GM21390 (cell line): Measurements from ENCODE around the gene S100Z.
"Not testable (repeated sequence)": the region's sequence is repeated elsewhere in the genome, so short reads cannot be mapped to it uniquely, and the experiment has no call there.

Source experiments
- ATAC-seq: cut with Tn5 transposase; IDR thresholded peaks from one replicate; pipeline ENCODE4 v1.9.1; 2021; ENCODE audit not compliant: unreplicated experiment

Gene S100Z

GRCh38 chr5:76849419-76850291 lies at the start of gene S100Z:
TSS of gene S100Z (plus strand) at chr5:76850014. CDS start at chr5:76875360, 25,346 bp downstream.
- ATAC-seq = no peak

GRCh38 chr5:76800579-76800978 lies 49.2 kb upstream of the S100Z start:
- ATAC-seq = no peak

- no peak for ATAC-seq
These were observed 48.5 kb upstream of the S100Z start for GRCh38 chr5:76801159-76801802.

GRCh38 chr5:76801803-76802195 lies 48.0 kb upstream of the S100Z start:
- no peak for ATAC-seq

- ATAC-seq = no peak
These were observed 45.5 kb upstream of the S100Z start for GRCh38 chr5:76804266-76804665.

- ATAC-seq = no peak
These were observed 43.9 kb upstream of the S100Z start for GRCh38 chr5:76805821-76806505.

GRCh38 chr5:76807296-76807695 lies 42.5 kb upstream of the S100Z start:
- ATAC-seq = no peak

GRCh38 chr5:76808141-76808691 lies 41.6 kb upstream of the S100Z start:
- no peak for ATAC-seq

GRCh38 chr5:76809141-76809540 lies 40.7 kb upstream of the S100Z start:
- ATAC-seq = no peak

- ATAC-seq = no peak
These were observed 39.6 kb upstream of the S100Z start for GRCh38 chr5:76810236-76810635.

GRCh38 chr5:76811214-76811613 lies 38.6 kb upstream of the S100Z start:
- ATAC-seq = no peak

GRCh38 chr5:76812209-76812608 lies 37.6 kb upstream of the S100Z start:
- not testable (repeated sequence) for ATAC-seq

GRCh38 chr5:76813982-76814562 lies 35.7 kb upstream of the S100Z start:
- no peak for ATAC-seq

GRCh38 chr5:76816110-76816831 lies 33.5 kb upstream of the S100Z start:
- no peak for ATAC-seq

- no peak for ATAC-seq
These were observed 30.7 kb upstream of the S100Z start, which contains the start of gene F2RL1 for GRCh38 chr5:76818844-76819831. TSS of gene F2RL1 (plus strand) at chr5:76819030. CDS start at chr5:76819183, 153 bp downstream.

GRCh38 chr5:76819851-76820525 lies 29.8 kb upstream of the S100Z start:
- no peak for ATAC-seq

GRCh38 chr5:76820526-76820890 lies 29.3 kb upstream of the S100Z start:
- ATAC-seq = no peak

GRCh38 chr5:76821136-76821535 lies 28.7 kb upstream of the S100Z start:
- ATAC-seq = no peak
